DOHH2 (cell line): ENCODE measurements around the gene RAPGEF5.

ENCODE experiments used
- H3F3A ChIP-seq: fragments of 200-600 bp; sonication (generic), shearing (Covaris generic); 2 replicates; pipeline ENCODE4 v1.6.0; 2016; ENCODE audit warnings: antibody characterized with exemption, mild to moderate bottlenecking; ENCODE audit not compliant: control insufficient read depth, insufficient read depth
- H3K27ac ChIP-seq: fragments of 200-600 bp; sonication (generic); 2 replicates; pipeline ENCODE4 v1.5.1; 2014; ENCODE audit warnings: low read depth, mild to moderate bottlenecking, low read length, moderate library complexity
- H3K27me3 ChIP-seq: fragments of 200-600 bp; sonication (generic); 2 replicates; pipeline ENCODE4 v1.6.1; 2014; ENCODE audit warnings: mild to moderate bottlenecking, low read length, mixed read lengths; ENCODE audit not compliant: control insufficient read depth
- H3K36me3 ChIP-seq: fragments of 200-600 bp; sonication (generic); 2 replicates; pipeline ENCODE4 v1.6.1; 2014; ENCODE audit warnings: mild to moderate bottlenecking, low read length, moderate library complexity, mixed read lengths; ENCODE audit not compliant: control insufficient read depth
- H3K4me1 ChIP-seq: fragments of 200-600 bp; sonication (generic); 2 replicates; pipeline ENCODE4 v1.6.1; 2014; ENCODE audit warnings: mild to moderate bottlenecking, low read length, mixed read lengths; ENCODE audit not compliant: control insufficient read depth
- H3K4me2 ChIP-seq: fragments of 200-600 bp; sonication (generic); 2 replicates; pipeline ENCODE4 v1.6.0; 2014; ENCODE audit warnings: mild to moderate bottlenecking, low read length, moderate library complexity
- H3K4me3 ChIP-seq: fragments of 200-600 bp; sonication (generic); 2 replicates; pipeline ENCODE4 v1.5.1; 2014; ENCODE audit warnings: mild to moderate bottlenecking, low read length, mixed read lengths
- H3K79me2 ChIP-seq: fragments of 200-600 bp; sonication (generic); 2 replicates; pipeline ENCODE4 v1.6.1; 2014; ENCODE audit warnings: mild to moderate bottlenecking, low read length, mixed read lengths; ENCODE audit not compliant: control insufficient read depth
- H3K9me2 ChIP-seq: fragments of 200-600 bp; sonication (generic); replicated peaks from 2 replicates; pipeline ENCODE4 v1.6.1; 2014; ENCODE audit warnings: mild to moderate bottlenecking, low read length, mixed read lengths; ENCODE audit not compliant: control insufficient read depth
- H3K9me3 ChIP-seq: fragments of 200-600 bp; sonication (generic); 2 replicates; pipeline ENCODE4 v1.6.1; 2014; ENCODE audit warnings: antibody characterized with exemption, low read length, mixed read lengths; ENCODE audit not compliant: control insufficient read depth, insufficient read depth
- H4K20me1 ChIP-seq: fragments of 200-600 bp; sonication (generic); 2 replicates; pipeline ENCODE4 v1.6.0; 2014; ENCODE audit warnings: low read depth, mild to moderate bottlenecking, antibody characterized with exemption, low read length, moderate library complexity; ENCODE audit not compliant: control insufficient read depth, insufficient read depth
- EZH2phosphoT487 ChIP-seq: fragments of 200-600 bp; sonication (generic); IDR thresholded peaks from 2 replicates; pipeline ENCODE4 v1.6.1; 2017; ENCODE audit warnings: borderline replicate concordance, mild to moderate bottlenecking, antibody characterized with exemption, low read length, moderate library complexity, mixed read lengths
- TF ChIP-seq, protein P1 (sequence below): fragments of 200-600 bp; sonication (generic); IDR thresholded peaks from one replicate; pipeline ENCODE4 v1.5.1; 2014; ENCODE audit warnings: antibody characterized with exemption, mild to moderate bottlenecking, low read depth, low read length; ENCODE audit not compliant: poor library complexity, severe bottlenecking

RAPGEF5 gene

DNA sequence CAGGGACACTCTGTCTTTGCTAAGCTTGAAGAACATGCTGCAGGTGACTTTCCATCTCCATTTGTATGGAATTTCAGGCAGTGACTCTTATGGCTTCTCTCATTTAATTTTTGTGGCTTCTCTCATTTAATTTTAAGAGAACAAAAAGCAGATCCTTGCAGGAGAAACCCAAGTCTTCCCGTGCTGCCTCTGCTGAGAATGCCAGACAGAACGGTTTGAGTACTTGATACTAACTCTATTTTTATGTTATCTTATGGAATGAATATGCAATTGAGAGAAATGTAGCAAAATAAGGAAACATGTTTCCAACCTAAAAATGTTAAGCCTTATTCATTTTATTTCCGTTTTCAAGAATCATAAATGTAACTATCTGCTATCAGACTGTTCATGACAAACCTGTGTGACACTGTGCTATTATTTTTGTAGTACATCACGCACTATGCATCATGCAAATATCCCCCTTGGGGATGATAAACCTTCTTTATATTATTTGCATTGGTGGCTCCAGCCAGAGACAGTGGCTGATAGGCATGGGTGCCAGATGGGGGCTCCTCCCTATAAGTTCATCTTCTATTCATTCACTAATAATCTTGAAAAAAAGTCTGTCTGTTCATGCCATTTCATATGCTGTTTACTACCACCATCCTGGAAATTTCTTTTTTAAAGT is 6.9 kb upstream of the RAPGEF5 start:
- TF ChIP-seq, protein P1, sequence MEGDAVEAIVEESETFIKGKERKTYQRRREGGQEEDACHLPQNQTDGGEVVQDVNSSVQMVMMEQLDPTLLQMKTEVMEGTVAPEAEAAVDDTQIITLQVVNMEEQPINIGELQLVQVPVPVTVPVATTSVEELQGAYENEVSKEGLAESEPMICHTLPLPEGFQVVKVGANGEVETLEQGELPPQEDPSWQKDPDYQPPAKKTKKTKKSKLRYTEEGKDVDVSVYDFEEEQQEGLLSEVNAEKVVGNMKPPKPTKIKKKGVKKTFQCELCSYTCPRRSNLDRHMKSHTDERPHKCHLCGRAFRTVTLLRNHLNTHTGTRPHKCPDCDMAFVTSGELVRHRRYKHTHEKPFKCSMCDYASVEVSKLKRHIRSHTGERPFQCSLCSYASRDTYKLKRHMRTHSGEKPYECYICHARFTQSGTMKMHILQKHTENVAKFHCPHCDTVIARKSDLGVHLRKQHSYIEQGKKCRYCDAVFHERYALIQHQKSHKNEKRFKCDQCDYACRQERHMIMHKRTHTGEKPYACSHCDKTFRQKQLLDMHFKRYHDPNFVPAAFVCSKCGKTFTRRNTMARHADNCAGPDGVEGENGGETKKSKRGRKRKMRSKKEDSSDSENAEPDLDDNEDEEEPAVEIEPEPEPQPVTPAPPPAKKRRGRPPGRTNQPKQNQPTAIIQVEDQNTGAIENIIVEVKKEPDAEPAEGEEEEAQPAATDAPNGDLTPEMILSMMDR = no peak
- no peak for TF ChIP-seq EZH2phosphoT487
- Histone ChIP-seq H3K27ac (peak overlapping the region; percentile 98), H3K4me2 (peak overlapping the region; percentile 78)

DNA sequence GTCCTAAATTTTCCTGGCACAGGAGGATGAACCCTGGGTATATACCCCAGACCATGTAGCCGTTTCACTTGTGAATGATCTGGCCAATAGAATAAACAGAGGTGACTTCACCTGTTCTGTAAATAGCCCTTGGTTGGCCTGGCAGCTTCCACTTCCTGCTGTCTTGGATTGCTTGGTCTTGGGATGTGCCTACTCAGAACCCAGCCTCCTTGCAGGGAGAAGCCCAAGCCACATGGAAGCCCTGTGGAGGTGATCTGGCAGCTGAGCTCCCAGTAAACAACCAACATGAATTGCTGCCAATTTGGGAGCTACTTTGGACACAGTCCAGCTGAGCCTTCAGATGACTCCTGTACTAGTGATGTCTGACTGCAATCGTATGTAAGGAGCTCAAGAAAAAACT is 4.8 kb upstream of the RAPGEF5 start:
- TF ChIP-seq, protein P1 = no peak
- no peak for TF ChIP-seq EZH2phosphoT487
- no peaks in the 10 kb centered on the region for H3K9me3 ChIP-seq
- H3K79me2 ChIP-seq = peaks cover 37% of the 10 kb centered on the region
- peak overlapping the region; percentile 98 for H3K27ac ChIP-seq
- peaks cover 43% of the 10 kb centered on the region for H3F3A ChIP-seq
- H3K4me3 ChIP-seq = peak overlapping the region; percentile 60
- peaks cover 90% of the 10 kb centered on the region for H3K4me1 ChIP-seq
- no peaks in the 10 kb centered on the region for H3K27me3 ChIP-seq
- H4K20me1 ChIP-seq = no peaks in the 10 kb centered on the region
- H3K9me2 ChIP-seq = no peaks in the 10 kb centered on the region
- peaks cover 12% of the 10 kb centered on the region for H3K36me3 ChIP-seq
- peak overlapping the region; percentile 63 for H3K4me2 ChIP-seq

More for the DNA sequence above, 6.9 kb upstream of the RAPGEF5 start:
- H3K4me3 ChIP-seq = peak overlapping the region; percentile 67
- peaks cover 40% of the 10 kb centered on the region for H3F3A ChIP-seq
- no peaks in the 10 kb centered on the region for H3K9me2 ChIP-seq
- peaks cover 26% of the 10 kb centered on the region for H3K79me2 ChIP-seq
- no peaks in the 10 kb centered on the region for H4K20me1 ChIP-seq
- H3K4me1 ChIP-seq = peaks cover 93% of the 10 kb centered on the region
- peaks cover 12% of the 10 kb centered on the region for H3K36me3 ChIP-seq
- H3K9me3 ChIP-seq = no peaks in the 10 kb centered on the region
- no peaks in the 10 kb centered on the region for H3K27me3 ChIP-seq

DNA sequence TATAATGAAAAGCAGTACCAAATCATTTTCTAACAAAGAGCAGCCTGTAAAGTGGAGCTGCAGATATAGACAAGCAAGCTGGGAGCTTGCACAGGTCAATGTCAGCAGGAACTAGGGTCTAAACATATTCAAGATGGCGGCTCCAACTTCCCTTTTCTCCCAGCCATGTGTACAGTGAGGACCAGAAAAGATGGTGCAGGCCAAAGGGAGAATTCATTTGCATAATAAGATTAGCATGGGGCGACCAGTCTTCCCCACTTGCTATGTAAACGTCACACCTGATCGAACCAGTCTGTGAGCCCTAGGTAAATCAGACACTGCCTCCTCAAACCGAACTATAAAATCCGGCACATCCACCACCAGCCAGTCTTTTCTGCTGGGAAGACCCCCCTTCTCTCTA is 4.4 kb upstream of the RAPGEF5 start:
- Histone ChIP-seq H3F3A (peaks cover 43% of the 10 kb centered on the region), H3K36me3 (peaks cover 15% of the 10 kb centered on the region), H3K79me2 (peaks cover 38% of the 10 kb centered on the region), H3K9me3 (no peaks in the 10 kb centered on the region), H3K27ac (peak overlapping the region; percentile 98), H3K4me3 (peak overlapping the region; percentile 60), H3K4me1 (peaks cover 86% of the 10 kb centered on the region), H3K27me3 (no peaks in the 10 kb centered on the region), H3K4me2 (peak overlapping the region; percentile 63), H4K20me1 (peaks cover under 1% of the 10 kb centered on the region; the same call in 1 of the 2 replicates), H3K9me2 (no peaks in the 10 kb centered on the region)
- TF ChIP-seq, protein P1 = no peak
- no peak for TF ChIP-seq EZH2phosphoT487
